Kidney tubule cell (primary cell): ENCODE results near the gene STPG4.
"Not testable (repeated sequence)": the region's sequence is repeated elsewhere in the genome, so short reads cannot be mapped to it uniquely, and the experiment has no call there.

Experiments
- DNase-seq: peaks from one replicate; pipeline ENCODE4 v3.0.0-alpha.2; 2018; ENCODE audit warnings: low spot score

The STPG4 gene

GRCh38 chr2:47126783-47127182 lies 28.3 kb downstream of the STPG4 start:
- no peak for DNase-seq

- not testable (repeated sequence) for DNase-seq
These were observed 30.4 kb downstream of the STPG4 start for GRCh38 chr2:47124740-47125139.

GRCh38 chr2:47120424-47120823 lies 34.7 kb downstream of the STPG4 start:
- not testable (repeated sequence) for DNase-seq

GRCh38 chr2:47119001-47119400 lies 36.1 kb downstream of the STPG4 start:
- DNase-seq = no peak

GRCh38 chr2:47118581-47118980 lies 36.5 kb downstream of the STPG4 start:
- DNase-seq = no peak

- no peak for DNase-seq
These were observed 42.3 kb downstream of the STPG4 start for GRCh38 chr2:47112665-47113435.

- no peak for DNase-seq
These were observed 45.4 kb downstream of the STPG4 start for GRCh38 chr2:47109680-47110079.

GRCh38 chr2:47109007-47109375 lies 46.1 kb downstream of the STPG4 start:
- DNase-seq = no peak

GRCh38 chr2:47108267-47109006 lies 46.7 kb downstream of the STPG4 start:
- DNase-seq = peak; percentile 26

- not testable (repeated sequence) for DNase-seq
These were observed 47.9 kb downstream of the STPG4 start for GRCh38 chr2:47107201-47107600.

GRCh38 chr2:47106231-47106630 lies 48.9 kb downstream of the STPG4 start:
- not testable (repeated sequence) for DNase-seq

GRCh38 chr2:47099712-47100111 lies 55.4 kb downstream of the STPG4 start:
- not testable (repeated sequence) for DNase-seq

GRCh38 chr2:47098953-47099352 lies 56.2 kb downstream of the STPG4 start:
- DNase-seq = no peak

GRCh38 chr2:47097563-47097962 lies 57.5 kb downstream of the STPG4 start:
- no peak for DNase-seq

GRCh38 chr2:47096451-47096850 lies 58.7 kb downstream of the STPG4 start:
- DNase-seq = no peak

- DNase-seq = no peak
These were observed 59.6 kb downstream of the STPG4 start for GRCh38 chr2:47095349-47096020.

- DNase-seq = no peak
These were observed 60.5 kb downstream of the STPG4 start for GRCh38 chr2:47094511-47095142.

GRCh38 chr2:47093626-47094025 lies 61.5 kb downstream of the STPG4 start:
- no peak for DNase-seq

- DNase-seq = no peak
These were observed 62.6 kb downstream of the STPG4 start for GRCh38 chr2:47092465-47092864.

- DNase-seq = no peak
These were observed 64.0 kb downstream of the STPG4 start for GRCh38 chr2:47091118-47091517.

- DNase-seq = no peak
These were observed 66.0 kb downstream of the STPG4 start for GRCh38 chr2:47089083-47089464.

- DNase-seq = no peak
These were observed 66.6 kb downstream of the STPG4 start for GRCh38 chr2:47088371-47089082.
